Hepatocyte (in vitro differentiated cells): ENCODE measurements around the gene KRT86. TPM values are rescaled to one million over a fixed set of nuclear protein-coding genes. Genes with fewer than 3 reads are reported as not detected.
"Not testable (repeated sequence)": the region's sequence is repeated elsewhere in the genome, so short reads cannot be mapped to it uniquely, and the experiment has no call there.

Experiments used
- DNase-seq: peaks from one replicate; pipeline ENCODE4 v3.0.0-alpha.2; 2016; ENCODE audit warnings: low spot score
- H2AFZ ChIP-seq: fragments of 200-600 bp; sonication (generic); 2 replicates; pipeline ENCODE4 v1.6.0; 2016; ENCODE audit warnings: antibody characterized with exemption, mild to moderate bottlenecking
- H3K27ac ChIP-seq: fragments of 200-600 bp; sonication (generic); 2 replicates; pipeline ENCODE4 v1.5.1; 2016; ENCODE audit warnings: mild to moderate bottlenecking
- H3K27me3 ChIP-seq: fragments of 200-600 bp; sonication (generic); 2 replicates; pipeline ENCODE4 v1.6.1; 2016
- H3K36me3 ChIP-seq: fragments of 200-600 bp; sonication (generic); replicated peaks from 2 replicates; pipeline ENCODE4 v1.5.1; 2016; ENCODE audit warnings: low read depth; ENCODE audit not compliant: insufficient read depth
- H3K4me1 ChIP-seq: fragments of 200-600 bp; sonication (generic); 2 replicates; pipeline ENCODE4 v1.5.1; 2016; ENCODE audit warnings: mild to moderate bottlenecking, moderate library complexity; ENCODE audit not compliant: insufficient read depth
- H3K4me2 ChIP-seq: fragments of 200-600 bp; sonication (generic); 2 replicates; pipeline ENCODE4 v1.6.0; 2016
- H3K4me3 ChIP-seq: fragments of 200-600 bp; sonication (generic); 2 replicates; pipeline ENCODE4 v1.5.1; 2016; ENCODE audit warnings: mild to moderate bottlenecking
- H3K79me2 ChIP-seq: fragments of 200-600 bp; sonication (generic); 2 replicates; pipeline ENCODE4 v1.6.0; 2017; ENCODE audit warnings: mild to moderate bottlenecking
- H3K9me2 ChIP-seq: fragments of 200-600 bp; sonication (generic); replicated peaks from 2 replicates; pipeline ENCODE4 v1.6.0; 2017; ENCODE audit warnings: mild to moderate bottlenecking; ENCODE audit not compliant: insufficient read depth
- H3K9me3 ChIP-seq: fragments of 200-600 bp; sonication (generic); 2 replicates; pipeline ENCODE4 v1.5.1; 2016; ENCODE audit warnings: low read depth, mild to moderate bottlenecking
- H4K20me1 ChIP-seq: fragments of 200-600 bp; sonication (generic); 2 replicates; pipeline ENCODE4 v1.6.0; 2016; ENCODE audit warnings: mild to moderate bottlenecking; ENCODE audit not compliant: insufficient read depth, poor library complexity, severe bottlenecking
- EZH2 ChIP-seq: fragments of 200-600 bp; sonication (generic); IDR thresholded peaks from 2 replicates; pipeline ENCODE4 v1.6.1; 2016; ENCODE audit warnings: antibody characterized with exemption, mild to moderate bottlenecking, borderline replicate concordance
- EZH2phosphoT487 ChIP-seq: fragments of 200-600 bp; sonication (generic); IDR thresholded peaks from one replicate; pipeline ENCODE4 v1.6.1; 2018; ENCODE audit warnings: antibody characterized with exemption, mild to moderate bottlenecking, low read depth, moderate library complexity; ENCODE audit not compliant: unreplicated experiment, severe bottlenecking
- WGBS: methylation state at CpG from one replicate; pipeline ENCODE4 v1.1.6; 2016; ENCODE audit warnings: low lambda C conversion rate; ENCODE audit errors: missing lambda C conversion rate; 5-methylcytosine and 5-hydroxymethylcytosine counted together
- polyA plus RNA-seq: library from polyadenylated mRNA; unstranded; fragments of >200 nt; fragmentation: Nextera tagmentation; extraction: Ambion mirVana; gene quantifications from 2 replicates; pipeline ENCODE4 v1.2.1, GENCODE V29; 2016
- total RNA-seq: library from RNA; depleted of rRNA; stranded (reverse); fragments of >200 nt; gene quantifications from 2 replicates; pipeline ENCODE4 v1.2.3, GENCODE V29; 2014
- TF ChIP-seq, protein P1 (sequence below): fragments of 200-600 bp; sonication (generic); IDR thresholded peaks from 2 replicates; pipeline ENCODE4 v1.5.1; 2016; ENCODE audit warnings: antibody characterized with exemption, mild to moderate bottlenecking; ENCODE audit not compliant: poor library complexity

The KRT86 gene
- total and polyA plus RNA-seq, 2 experiments from 2014 or later: 0.40 TPM; not detected in 1

DNA sequence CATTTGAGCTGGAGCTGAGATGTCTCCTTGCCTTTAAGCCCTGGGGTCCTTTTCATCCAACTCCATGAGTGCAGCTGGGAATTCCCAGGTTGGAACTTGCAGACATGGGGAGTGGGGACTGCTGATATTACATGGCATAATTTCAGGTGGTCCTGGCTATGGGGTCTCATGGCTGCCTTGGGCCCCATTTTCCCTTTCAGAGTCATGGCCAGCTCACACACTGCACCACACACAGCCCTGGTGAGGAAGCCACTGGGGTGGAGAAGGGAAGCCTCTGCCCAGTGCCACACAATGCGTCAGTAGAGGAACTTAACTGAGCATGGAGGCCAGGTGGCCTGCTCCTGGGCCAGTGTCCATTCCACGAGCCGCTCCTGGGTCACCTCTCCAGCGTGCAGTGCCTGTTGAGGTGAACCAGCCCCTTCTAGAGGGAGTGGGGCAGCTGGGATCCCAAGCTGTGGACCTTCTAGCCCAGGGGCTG, 17.3 kb upstream of the KRT86 start:
- H3K9me2 ChIP-seq: no peaks in the 10 kb centered on the region
- peaks cover 59% of the 10 kb centered on the region for H3K27me3 ChIP-seq
- WGBS: 96% methylated on average over 4 of the region's 4 CpGs

DNA sequence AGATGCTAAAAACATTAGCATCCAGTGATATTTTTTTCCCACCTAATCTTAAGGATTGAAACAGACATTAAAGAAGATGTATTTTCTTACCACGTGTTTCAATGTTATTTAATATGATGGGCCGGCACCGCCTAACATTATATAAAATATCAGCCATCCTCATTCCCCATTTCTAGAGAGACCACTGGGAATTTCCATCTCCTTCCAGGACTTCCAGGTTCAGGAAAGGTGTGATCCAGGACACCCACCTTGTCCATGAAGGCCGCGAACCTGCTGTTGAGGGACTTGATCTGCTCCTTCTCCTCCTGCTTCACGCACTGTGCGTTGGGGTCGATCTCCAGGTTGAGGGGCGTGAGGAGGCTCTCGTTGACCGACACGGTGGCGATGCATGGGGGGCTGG, 16.5 kb upstream of the KRT86 start:
- peaks cover 59% of the 10 kb centered on the region for H3K27me3 ChIP-seq
- H3K9me3 ChIP-seq, H3K79me2 ChIP-seq, H3K4me3 ChIP-seq, H3K36me3 ChIP-seq, H4K20me1 ChIP-seq, H3K4me1 ChIP-seq, DNase-seq, H3K27ac ChIP-seq, H2AFZ ChIP-seq, H3K9me2 ChIP-seq: not testable (repeated sequence)
- H3K4me2 ChIP-seq: peak overlapping the region; percentile 73
- 63% methylated on average over 13 of the region's 13 CpGs for WGBS

More for the DNA sequence above, 17.3 kb upstream of the KRT86 start:
- Histone ChIP-seq H3K4me2 (no peak overlapping the region), H3K36me3 (no peaks in the 10 kb centered on the region), H3K4me1 (no peaks in the 10 kb centered on the region), H3K4me3 (no peak overlapping the region), H2AFZ (no peak overlapping the region), H3K27ac (no peak overlapping the region), H3K9me3 (no peaks in the 10 kb centered on the region), H4K20me1 (no peaks in the 10 kb centered on the region), H3K79me2 (no peaks in the 10 kb centered on the region)
- no peak for DNase-seq
- TF ChIP-seq EZH2 (no peak), EZH2phosphoT487 (no peak)
- TF ChIP-seq, protein P1, sequence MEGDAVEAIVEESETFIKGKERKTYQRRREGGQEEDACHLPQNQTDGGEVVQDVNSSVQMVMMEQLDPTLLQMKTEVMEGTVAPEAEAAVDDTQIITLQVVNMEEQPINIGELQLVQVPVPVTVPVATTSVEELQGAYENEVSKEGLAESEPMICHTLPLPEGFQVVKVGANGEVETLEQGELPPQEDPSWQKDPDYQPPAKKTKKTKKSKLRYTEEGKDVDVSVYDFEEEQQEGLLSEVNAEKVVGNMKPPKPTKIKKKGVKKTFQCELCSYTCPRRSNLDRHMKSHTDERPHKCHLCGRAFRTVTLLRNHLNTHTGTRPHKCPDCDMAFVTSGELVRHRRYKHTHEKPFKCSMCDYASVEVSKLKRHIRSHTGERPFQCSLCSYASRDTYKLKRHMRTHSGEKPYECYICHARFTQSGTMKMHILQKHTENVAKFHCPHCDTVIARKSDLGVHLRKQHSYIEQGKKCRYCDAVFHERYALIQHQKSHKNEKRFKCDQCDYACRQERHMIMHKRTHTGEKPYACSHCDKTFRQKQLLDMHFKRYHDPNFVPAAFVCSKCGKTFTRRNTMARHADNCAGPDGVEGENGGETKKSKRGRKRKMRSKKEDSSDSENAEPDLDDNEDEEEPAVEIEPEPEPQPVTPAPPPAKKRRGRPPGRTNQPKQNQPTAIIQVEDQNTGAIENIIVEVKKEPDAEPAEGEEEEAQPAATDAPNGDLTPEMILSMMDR: no peak

DNA sequence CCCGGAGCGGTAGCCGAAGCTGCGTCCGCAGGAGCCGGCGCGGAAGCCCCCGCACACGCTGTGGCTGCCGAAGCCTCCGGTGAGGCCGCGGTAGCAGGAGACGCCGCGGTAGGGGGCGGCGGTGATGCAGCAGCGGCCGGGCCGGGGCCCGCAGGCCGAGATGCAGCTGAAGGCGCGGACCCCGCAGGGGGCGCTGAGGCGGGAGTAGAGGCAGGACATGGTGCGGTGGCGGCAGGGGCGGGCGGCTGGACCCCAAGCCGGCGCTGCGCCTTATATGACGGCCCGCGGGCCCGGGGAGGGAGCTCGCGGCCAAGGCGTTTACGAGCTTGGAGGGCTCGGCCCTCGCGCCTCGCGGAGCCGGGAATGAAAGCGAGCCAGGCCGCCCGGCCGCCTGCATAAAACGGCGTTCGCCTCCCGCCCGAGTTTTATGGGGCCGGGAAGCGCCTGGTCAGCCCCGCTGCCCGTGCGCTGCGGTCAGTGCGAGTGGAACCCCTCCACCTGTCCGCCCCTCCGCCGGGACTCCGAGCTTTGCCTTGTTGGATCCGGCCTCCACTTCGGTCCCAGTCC, 16.0 kb upstream of the KRT86 start:
- peak overlapping the region; percentile 73 for H3K4me2 ChIP-seq
- no peaks in the 10 kb centered on the region for H4K20me1 ChIP-seq
- no peaks in the 10 kb centered on the region for H3K79me2 ChIP-seq
- H3K9me2 ChIP-seq: no peaks in the 10 kb centered on the region
- no peak overlapping the region for H3K4me3 ChIP-seq
- DNase-seq: peak; percentile 50
- H3K4me1 ChIP-seq: no peaks in the 10 kb centered on the region
- no peak overlapping the region for H3K27ac ChIP-seq
- no peaks in the 10 kb centered on the region for H3K9me3 ChIP-seq
- no peaks in the 10 kb centered on the region for H3K36me3 ChIP-seq
- peaks cover 59% of the 10 kb centered on the region for H3K27me3 ChIP-seq
- TF ChIP-seq EZH2phosphoT487: no peak
- TF ChIP-seq EZH2: peak; percentile 84
- TF ChIP-seq, protein P1: peak; percentile 7
- H2AFZ ChIP-seq: no peak overlapping the region
- 18% methylated on average over 49 of the region's 72 CpGs for WGBS

DNA sequence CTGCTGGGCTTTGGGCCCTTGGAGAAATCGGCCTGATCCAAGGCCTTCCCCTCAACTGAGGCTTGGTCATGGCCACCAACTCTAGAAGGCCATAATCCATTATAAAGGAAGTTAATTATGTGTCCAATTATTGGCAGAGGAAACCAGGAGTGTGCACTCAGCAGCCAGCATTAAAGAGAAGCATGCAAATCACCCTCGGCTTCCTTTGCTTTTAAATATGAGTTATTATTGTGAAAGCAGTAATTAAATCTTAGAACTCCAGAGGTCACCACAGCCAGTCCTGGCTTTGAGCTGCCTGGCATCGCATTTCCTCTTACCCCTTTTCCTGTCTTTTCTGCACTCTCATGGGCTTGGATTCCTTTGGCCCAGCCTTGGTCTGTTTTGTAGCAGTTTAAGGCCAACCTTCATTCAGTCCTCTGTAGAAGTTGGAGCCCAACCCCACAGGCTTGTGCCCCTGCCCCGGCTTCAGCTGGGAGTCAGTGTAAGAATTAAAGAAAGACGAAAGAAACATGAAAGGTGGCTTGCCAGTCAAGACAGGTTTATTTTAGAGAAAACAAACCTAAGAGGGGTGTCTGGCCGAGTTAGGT, 14.7 kb upstream of the KRT86 start:
- H3K4me2 ChIP-seq: no peak overlapping the region
- no peak overlapping the region for H3K4me3 ChIP-seq
- H3K79me2 ChIP-seq: no peaks in the 10 kb centered on the region
- WGBS: 89% methylated on average over 6 of the region's 6 CpGs
- no peak overlapping the region for H3K27ac ChIP-seq
- H2AFZ ChIP-seq: no peak overlapping the region
- no peak for DNase-seq
- H3K36me3 ChIP-seq: no peaks in the 10 kb centered on the region
- H3K4me1 ChIP-seq: no peaks in the 10 kb centered on the region
- H3K9me2 ChIP-seq: no peaks in the 10 kb centered on the region
- no peaks in the 10 kb centered on the region for H3K9me3 ChIP-seq
- TF ChIP-seq, protein P1: no peak
- no peaks in the 10 kb centered on the region for H4K20me1 ChIP-seq
- peaks cover 57% of the 10 kb centered on the region for H3K27me3 ChIP-seq
